Measurements from ENCODE around the gene TBC1D1. TPM values are rescaled to one million over a fixed set of nuclear protein-coding genes. Genes with fewer than 3 reads are reported as not detected.

Gene TBC1D1
- polyA plus RNA-seq, 1 donor (not counting 4 experiments of a cell fraction or from before 2014, with no cell fraction given), result 32.5 TPM

DNA sequence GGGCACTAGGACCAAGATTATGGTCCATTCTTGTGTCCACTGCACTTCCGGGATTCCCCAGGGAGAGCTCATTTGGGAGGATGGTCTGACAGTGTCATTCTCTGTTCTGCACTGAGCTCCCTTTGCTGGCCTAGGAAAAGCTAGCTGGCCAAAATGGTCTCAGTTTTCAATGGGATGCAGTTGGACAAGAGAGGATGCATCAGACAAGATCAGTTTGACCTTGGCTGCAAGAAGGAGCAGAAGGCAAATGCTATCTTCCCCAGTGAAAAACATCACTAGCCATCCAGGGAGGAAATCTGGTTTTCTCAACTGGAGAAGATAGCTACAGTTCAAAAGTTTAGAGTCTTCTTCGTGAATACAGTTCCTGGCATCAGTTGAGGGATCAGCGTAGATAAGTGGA, 290.4 kb downstream of the TBC1D1 start:
- Histone ChIP-seq H3K4me1 (ENCODE audit: control insufficient read depth, extremely low read depth, insufficient read depth, low read length) (peaks cover 25% of the 10 kb centered on the region), H3K4me3 (ENCODE audit: control insufficient read depth in 2 of 3, extremely low read depth in 1 of 3, insufficient read depth in 2 of 3, low read depth in 1 of 3, low read length in 3 of 3) (no peak overlapping the region), H3K36me3 (ENCODE audit: control insufficient read depth in 2 of 2, extremely low read depth in 1 of 2, insufficient read depth in 2 of 2, low read length in 2 of 2) (no peaks in the 10 kb centered on the region), H3K9ac (ENCODE audit: control insufficient read depth, extremely low read depth, insufficient read depth, low read length) (no peak overlapping the region), H3K9me1 (ENCODE audit: control insufficient read depth, extremely low read depth, insufficient read depth, low read length) (no peaks in the 10 kb centered on the region), H4K20me1 (ENCODE audit: control insufficient read depth, extremely low read depth, insufficient read depth, low read length) (no peaks in the 10 kb centered on the region), H3K79me2 (ENCODE audit: control insufficient read depth, insufficient read depth, low read length) (no peaks in the 10 kb centered on the region), H3K27ac (ENCODE audit: control insufficient read depth, insufficient read depth, low read length) (no peak overlapping the region), H3K9me3 (ENCODE audit: control insufficient read depth, low read depth, low read length) (no peaks in the 10 kb centered on the region), H3K4me2 (ENCODE audit: control insufficient read depth, extremely low read depth, insufficient read depth, low read depth, low read length) (no peak overlapping the region), H3K27me3 (ENCODE audit: control insufficient read depth, extremely low read depth, insufficient read depth, low read length) (no peaks in the 10 kb centered on the region), H2AFZ (ENCODE audit: control insufficient read depth, low read length) (no peak overlapping the region)
- dilution Hi-C loops (cut with MboI; ENCODE audit: extremely low pct_ligation_motif_present, low sequenced_read_pairs), result no loop called here
- TF ChIP-seq EZH2 (IDR thresholded peaks at IDR 0.05; ENCODE audit: low read length) (no peak), CTCF (optimal IDR thresholded peaks at IDR 0.05 in 1 of 3, IDR thresholded peaks at IDR 0.05 in 1 of 3, conservative IDR thresholded peaks at IDR 0.05 in 1 of 3; ENCODE audit: extremely low read depth in 1 of 3, insufficient read depth in 2 of 3, low read length in 3 of 3) (no peak)
- no peak for FAIRE-seq
- no peak for DNase-seq (ENCODE audit: low read depth, low spot score)

DNA sequence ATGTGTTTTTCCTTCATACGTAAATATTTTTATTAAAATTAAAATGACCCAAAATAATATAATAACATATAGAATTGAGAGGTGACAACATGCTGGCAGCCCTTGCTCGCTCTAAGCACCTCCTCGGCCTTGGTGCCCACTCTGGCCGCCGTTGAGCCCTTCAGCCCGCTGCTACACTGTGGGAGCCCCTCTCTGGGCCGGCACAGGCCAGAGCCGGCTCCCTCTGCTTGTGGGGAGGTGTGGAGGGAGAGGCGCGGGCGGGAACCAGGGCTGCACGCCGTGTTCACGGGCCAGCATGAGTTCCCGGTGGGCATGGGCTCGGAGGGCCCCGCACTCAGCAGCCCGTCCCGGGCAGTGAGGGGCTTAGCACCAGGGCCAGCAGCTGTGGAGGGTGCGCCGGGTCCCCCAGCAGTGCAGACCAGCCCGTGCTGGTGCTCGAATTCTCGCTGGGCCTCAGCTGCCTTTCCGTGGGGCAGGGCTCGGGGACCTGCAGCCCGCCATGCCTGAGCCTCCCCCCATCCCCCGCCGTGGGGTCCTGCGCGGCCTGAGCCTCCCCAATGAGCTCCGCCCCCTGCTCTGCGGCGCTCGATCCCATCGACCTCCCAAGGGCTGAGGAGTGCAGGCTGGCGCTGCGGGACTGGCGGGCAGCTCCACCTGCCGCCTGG, 291.6 kb downstream of the TBC1D1 start:
- no peaks in the 10 kb centered on the region for H4K20me1 ChIP-seq (ENCODE audit: control insufficient read depth, extremely low read depth, insufficient read depth, low read length)
- dilution Hi-C loops (cut with MboI; ENCODE audit: extremely low pct_ligation_motif_present, low sequenced_read_pairs), result no loop called here

More for the DNA sequence above, 291.6 kb downstream of the TBC1D1 start:
- no peaks in the 10 kb centered on the region for H3K9me1 ChIP-seq (ENCODE audit: control insufficient read depth, extremely low read depth, insufficient read depth, low read length)
- no peaks in the 10 kb centered on the region for H3K36me3 ChIP-seq (ENCODE audit: control insufficient read depth in 2 of 2, extremely low read depth in 1 of 2, insufficient read depth in 2 of 2, low read length in 2 of 2)
- no peaks in the 10 kb centered on the region for H3K9me3 ChIP-seq (ENCODE audit: control insufficient read depth, low read depth, low read length)
- no peak overlapping the region for H3K27ac ChIP-seq (ENCODE audit: control insufficient read depth, insufficient read depth, low read length)
- DNase-seq (ENCODE audit: low read depth, low spot score) (no peak), FAIRE-seq (no peak)
- no peak overlapping the region for H3K9ac ChIP-seq (ENCODE audit: control insufficient read depth, extremely low read depth, insufficient read depth, low read length)
- H3K4me1 ChIP-seq (ENCODE audit: control insufficient read depth, extremely low read depth, insufficient read depth, low read length), result peaks cover 18% of the 10 kb centered on the region
- no peak overlapping the region for H3K4me3 ChIP-seq (ENCODE audit: control insufficient read depth in 2 of 3, extremely low read depth in 1 of 3, insufficient read depth in 2 of 3, low read depth in 1 of 3, low read length in 3 of 3)
- no peak for TF ChIP-seq EZH2 (IDR thresholded peaks at IDR 0.05; ENCODE audit: low read length)
- TF ChIP-seq CTCF (optimal IDR thresholded peaks at IDR 0.05 in 1 of 3, IDR thresholded peaks at IDR 0.05 in 1 of 3, conservative IDR thresholded peaks at IDR 0.05 in 1 of 3; ENCODE audit: extremely low read depth in 1 of 3, insufficient read depth in 2 of 3, low read length in 3 of 3), result no peak
- H3K4me2 ChIP-seq (ENCODE audit: control insufficient read depth, extremely low read depth, insufficient read depth, low read depth, low read length), result no peak overlapping the region
- no peaks in the 10 kb centered on the region for H3K79me2 ChIP-seq (ENCODE audit: control insufficient read depth, insufficient read depth, low read length)
- H2AFZ ChIP-seq (ENCODE audit: control insufficient read depth, low read length), result no peak overlapping the region
- no peaks in the 10 kb centered on the region for H3K27me3 ChIP-seq (ENCODE audit: control insufficient read depth, extremely low read depth, insufficient read depth, low read length)

All from keratinocyte (primary cell).